HG03575 (cell line): ENCODE results near the gene EEF1AKMT3.
"Not testable (repeated sequence)": the region's sequence is repeated elsewhere in the genome, so short reads cannot be mapped to it uniquely, and the experiment has no call there.

Source experiments
- ATAC-seq: cut with Tn5 transposase; IDR thresholded peaks from one replicate; pipeline ENCODE4 v1.9.1; 2021; ENCODE audit not compliant: unreplicated experiment, insufficient number of reproducible peaks, low FRiP score; ENCODE audit errors: extremely low read depth

The EEF1AKMT3 gene

DNA sequence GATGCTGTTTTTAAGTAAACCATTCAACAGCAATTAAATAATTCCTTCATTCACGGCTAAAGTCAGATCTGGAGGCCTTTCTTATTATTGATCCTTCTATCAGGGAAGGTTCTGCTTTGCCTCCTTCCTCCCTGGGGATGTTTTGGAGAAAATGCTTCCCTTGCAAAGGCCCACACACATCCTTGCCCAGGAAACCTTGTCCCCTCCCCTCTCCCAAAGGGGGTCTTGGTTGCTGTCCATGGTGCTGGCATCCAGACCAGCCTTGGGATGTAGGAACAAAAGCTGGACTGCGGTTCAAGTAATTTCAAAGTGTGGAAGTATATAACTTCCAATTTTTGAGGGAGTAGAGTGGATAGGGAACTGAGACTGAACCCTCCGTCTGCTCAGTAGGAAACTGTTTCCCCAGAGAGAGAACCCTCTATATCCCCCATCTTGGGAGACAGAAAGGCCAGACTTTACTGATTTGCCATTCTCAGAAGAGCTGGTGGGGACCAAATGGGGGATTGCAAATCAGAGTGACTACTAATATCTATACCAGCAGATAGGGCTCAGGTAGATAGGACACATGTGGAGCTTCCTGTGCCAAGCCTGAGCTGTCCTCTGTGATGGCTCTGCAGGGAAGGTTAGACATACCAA is 11.9 kb upstream of the EEF1AKMT3 start:
- no peak for ATAC-seq

DNA sequence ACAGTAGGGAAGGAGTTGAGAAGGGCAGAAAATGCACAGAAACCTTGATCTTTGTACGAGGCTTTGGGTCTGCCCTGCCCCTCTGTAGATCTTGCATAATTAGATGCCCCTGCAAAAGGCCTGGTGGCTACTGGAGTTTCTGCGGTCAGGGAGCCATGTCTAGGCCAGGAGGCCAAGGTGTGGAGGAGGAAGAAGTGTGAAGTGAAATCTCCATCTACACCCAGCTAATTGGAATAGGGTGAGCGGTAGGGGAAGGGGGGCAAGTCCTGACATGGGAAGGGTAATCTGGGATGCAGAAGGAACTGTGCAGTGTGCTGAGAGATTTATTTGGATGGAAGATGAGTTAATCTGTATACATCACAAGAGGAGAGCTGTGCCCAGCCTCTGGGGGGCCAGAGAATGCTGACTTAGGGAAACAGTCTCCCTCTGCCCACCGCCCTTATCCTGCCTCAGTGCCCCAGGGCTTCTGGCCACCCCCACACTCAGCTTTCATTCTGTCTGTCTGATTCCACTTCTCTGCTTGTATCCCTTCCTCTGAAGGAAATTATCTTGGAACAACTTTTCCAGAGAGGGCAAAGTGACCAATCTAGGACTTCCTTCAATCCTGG is 10.9 kb upstream of the EEF1AKMT3 start:
- ATAC-seq = no peak

GRCh38 chr12:57762463-57762862 is 10.0 kb upstream of the EEF1AKMT3 start:
- ATAC-seq = no peak

DNA sequence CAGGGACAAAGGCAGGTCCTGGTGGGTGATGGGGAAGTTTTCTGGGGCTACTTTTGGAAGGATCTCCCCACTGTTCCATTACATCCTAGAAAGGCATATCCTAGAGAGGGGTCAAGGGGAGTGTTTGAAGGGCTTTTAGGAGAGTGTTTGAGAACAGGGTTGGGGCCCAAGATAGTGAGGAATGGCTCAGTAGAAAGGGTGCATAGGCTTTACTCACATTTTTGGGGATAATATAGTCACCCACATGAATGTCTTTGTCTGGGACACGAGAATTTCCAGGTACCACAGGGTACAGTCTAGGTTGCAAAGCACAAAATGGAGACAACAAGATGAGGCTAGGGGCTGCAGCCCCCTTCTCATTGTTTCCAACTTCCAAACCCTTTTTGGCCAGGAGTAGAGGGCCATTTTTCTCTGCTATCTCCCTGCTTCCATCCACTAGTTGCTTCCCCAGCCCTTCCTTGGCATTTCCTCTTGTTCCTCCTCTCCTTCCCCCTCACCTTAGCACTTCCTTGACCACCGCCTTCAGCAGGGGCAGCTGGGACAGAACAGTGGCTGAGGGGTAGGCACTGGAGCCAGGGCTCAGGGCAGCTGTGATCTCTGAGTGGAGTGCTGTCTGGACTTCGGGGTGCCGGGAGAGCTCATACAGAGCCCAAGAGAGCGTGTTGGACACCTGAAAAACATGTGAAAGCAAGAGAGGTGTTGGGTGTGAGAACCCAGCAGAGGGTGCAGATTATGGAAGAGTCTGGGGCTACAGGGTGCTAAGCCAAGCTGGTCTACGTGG is 8.3 kb upstream of the EEF1AKMT3 start:
- ATAC-seq = no peak

DNA sequence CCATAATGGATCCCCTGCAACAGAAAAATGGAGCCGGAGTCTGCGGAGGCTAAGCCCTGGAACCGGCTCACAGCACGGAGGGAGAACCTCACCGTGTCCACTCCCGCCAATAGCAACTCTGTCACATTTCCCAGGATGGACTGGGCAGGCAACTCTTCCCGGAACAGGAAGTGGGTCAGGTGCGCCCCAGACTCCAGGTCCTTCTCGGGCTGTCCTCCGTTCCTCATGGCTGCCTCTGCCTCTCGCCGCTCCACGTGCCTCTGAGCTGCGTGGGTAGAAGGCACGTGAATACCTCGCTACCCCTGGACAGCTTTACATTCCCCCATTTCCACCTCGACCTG is 7.8 kb upstream of the EEF1AKMT3 start:
- no peak for ATAC-seq

DNA sequence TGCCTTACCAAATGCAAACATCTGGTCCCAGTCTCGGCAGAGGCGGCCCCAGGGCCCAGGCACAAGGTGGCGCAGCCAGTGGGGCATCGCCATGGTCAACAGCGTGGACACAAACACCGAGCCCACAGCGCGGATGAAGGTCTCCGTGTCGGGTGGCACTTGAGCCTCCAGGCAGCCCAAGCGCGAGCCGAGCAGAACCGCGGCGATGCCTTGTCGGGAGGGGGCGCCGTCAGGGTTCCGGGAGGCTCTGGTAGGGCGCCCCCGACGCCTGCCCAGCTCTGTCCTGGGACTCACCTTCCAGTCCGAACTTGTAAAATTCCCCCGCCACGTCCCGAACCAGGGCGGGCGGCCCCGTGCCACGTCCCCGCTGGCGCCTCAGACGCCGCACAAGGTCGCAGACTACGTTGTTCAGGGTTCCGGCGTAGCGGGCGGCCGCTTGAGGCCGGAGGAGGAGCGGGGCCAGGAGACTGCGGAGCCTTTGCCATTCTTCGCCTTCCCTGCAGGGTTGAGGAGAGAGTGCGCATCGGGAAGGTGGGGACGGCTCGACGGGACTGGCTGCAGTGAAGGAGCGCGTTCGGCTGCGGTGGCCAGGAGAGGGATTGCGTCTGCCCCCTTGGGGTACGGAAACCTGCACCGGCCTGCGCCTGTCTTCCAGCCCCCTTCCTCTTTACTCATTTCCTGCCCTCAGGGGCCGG is 7.3 kb upstream of the EEF1AKMT3 start:
- no peak for ATAC-seq

- ATAC-seq = no peak
Measured at GRCh38 chr12:57765698-57766463, 6.5 kb upstream of the EEF1AKMT3 start.

- no peak for ATAC-seq
Measured at GRCh38 chr12:57766464-57767304, 5.7 kb upstream of the EEF1AKMT3 start, which contains the start of gene CYP27B1. TSS of gene CYP27B1 (minus strand) at chr12:57767078. CDS start at chr12:57767041, 37 bp downstream.

- no peak for ATAC-seq
Measured at GRCh38 chr12:57767305-57767698, 5.1 kb upstream of the EEF1AKMT3 start.

- ATAC-seq = no peak
Measured at GRCh38 chr12:57767876-57768275, 4.5 kb upstream of the EEF1AKMT3 start.

DNA sequence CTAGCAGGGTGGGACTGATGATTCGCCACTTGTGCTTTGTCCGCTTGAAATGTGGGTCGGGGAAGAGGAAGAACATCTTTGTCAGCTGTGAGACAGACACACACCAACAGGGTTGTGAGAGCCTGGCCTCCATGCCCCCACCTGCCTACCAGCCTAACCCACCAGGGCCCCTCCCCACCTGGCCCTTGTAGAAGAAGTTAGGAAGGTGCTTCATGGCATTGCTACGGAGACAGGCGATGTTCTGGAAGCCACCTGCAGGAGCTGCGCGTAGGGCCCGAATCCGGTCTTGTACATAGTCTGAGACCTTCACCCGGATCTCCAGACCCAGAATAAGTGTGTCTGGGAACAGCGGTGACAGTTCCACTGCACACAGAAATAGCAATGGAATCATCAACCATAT is 2.8 kb upstream of the EEF1AKMT3 start:
- no peak for ATAC-seq

DNA sequence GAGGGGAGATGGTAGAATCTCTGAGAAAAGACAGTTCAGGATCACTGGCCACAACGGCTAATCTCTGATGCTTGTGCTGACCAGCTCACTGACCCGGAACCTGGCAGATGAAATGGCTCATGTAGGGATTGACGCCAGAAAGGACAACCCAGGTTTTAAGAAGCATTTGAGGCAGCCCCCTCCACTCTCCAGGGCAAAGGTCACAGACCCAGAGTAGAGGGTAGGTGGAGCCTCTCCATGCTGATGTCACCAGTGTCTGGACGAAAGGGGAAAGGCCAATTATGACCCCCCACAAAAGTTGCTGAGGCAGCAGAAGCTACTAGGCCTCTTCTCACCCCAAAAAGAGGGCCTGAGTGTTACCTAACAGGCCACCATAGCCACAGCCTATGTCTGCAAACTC is 1.7 kb upstream of the EEF1AKMT3 start:
- ATAC-seq = no peak

DNA sequence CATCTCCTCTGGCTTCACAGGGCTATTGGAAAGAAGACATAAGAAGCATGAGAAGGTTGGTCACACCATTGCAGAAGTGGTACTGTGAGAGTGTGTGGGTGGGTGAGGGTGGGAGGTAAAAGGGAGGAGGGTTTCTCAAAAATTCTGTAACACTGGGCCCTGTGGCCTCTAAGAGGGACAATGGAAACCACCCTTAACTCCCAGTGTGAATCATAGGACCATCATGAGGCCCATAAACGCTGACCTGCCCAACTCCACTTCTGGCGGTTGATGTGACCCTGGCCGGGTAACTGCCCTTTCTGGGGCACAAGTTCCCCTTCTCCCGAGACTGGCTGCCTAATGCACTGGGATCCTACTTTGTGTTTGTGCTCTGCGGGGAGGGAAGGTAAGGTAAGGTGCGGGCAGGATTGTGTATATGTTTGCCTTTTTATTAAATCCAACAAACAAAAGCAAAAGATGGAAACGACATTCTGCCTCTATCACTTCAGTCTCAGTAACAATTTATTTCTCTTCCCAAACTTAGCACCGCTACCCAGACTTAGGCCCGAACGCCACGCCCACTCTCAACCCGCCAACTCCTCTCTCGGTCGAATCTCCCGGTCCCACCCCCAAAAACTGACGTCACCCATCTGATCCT is 1.1 kb upstream of the EEF1AKMT3 start:
- peak; percentile 49 for ATAC-seq

DNA sequence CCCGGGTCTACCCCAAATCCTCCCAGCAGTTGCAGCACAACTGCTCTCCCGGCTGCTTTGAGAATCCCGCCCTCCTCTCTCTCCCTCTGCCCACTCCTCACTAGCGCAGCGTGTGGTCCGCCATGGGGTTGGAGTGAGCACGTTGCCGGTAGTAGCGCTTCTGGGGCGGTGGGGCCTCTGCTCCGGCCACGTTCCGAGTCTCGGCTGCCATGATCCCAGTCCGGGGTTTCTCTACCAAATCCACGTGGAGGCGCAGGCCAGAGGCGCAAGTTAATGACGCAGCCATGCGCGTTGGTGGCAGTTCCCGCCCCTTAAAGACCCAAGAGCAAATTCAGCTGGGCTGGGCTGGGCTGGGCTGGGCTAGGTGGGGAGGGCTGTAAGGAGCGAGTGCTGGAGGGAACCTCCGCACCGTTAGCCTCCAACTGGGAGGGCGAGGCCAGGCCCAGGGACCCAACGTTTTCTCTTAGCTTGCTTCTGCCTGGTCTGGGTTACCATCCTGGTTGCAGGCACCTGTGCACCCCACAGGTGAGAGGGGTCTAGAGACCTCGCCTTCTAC is 463 bp upstream of the EEF1AKMT3 start, which contains the start of gene METTL1:
TSS of gene METTL1 (minus strand) at position 233 of the 556 bp plus-strand sequence. CDS start at position 211, 22 bp downstream.
- ATAC-seq = peak; percentile 31

GRCh38 chr12:57774634-57775033 is 2.2 kb downstream of the EEF1AKMT3 start:
- ATAC-seq = not testable (repeated sequence)

DNA sequence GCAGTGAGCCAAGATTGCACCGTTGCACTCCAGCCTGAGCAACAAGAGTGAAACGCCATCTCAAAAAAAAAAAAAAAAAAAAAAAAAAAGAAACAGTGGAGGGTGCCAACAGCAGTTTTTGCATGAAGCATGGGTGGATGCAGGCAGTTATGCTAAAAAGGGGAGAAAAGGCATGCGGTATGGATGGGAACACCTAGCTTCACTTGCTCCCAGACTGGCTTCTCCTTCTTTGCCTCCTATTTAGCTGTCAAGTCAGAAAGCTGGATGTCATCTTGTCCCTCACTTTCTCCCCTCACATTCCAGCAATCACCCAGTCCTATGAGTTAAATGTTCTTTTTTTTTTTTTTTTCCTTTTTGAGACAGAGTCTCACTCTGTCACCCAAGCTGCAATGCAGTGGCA is 2.6 kb downstream of the EEF1AKMT3 start:
- ATAC-seq = no peak

- ATAC-seq = no peak
Measured at GRCh38 chr12:57775563-57776246, 3.3 kb downstream of the EEF1AKMT3 start.
